HG03520 (cell line): ENCODE data around the gene GDF10.

Experiments
- ATAC-seq: cut with Tn5 transposase; IDR thresholded peaks from one replicate; pipeline ENCODE4 v1.9.1; 2021; ENCODE audit warnings: mild to moderate bottlenecking, moderate library complexity; ENCODE audit not compliant: unreplicated experiment

Gene GDF10

DNA sequence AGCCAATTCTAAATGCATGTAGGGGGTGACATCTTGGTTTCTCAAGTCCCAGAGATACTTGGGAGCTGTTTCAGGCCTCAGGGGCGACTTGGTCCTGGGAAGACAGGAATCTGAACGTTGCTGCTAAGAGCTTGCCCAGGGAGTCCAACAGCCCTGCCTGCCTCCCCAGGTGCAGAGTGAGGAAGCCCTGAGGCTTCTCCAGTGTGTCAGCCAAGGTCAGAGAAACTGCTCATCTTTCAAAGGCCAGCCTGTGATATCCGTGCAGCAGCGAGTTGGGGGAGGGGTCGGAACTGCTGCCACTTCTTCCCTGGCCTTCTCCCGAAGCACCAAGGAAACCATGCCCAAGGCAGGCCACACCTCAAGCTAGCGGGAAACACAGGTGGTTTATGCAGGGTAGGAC lies 32.0 kb downstream of the GDF10 start:
- ATAC-seq, result no peak

DNA sequence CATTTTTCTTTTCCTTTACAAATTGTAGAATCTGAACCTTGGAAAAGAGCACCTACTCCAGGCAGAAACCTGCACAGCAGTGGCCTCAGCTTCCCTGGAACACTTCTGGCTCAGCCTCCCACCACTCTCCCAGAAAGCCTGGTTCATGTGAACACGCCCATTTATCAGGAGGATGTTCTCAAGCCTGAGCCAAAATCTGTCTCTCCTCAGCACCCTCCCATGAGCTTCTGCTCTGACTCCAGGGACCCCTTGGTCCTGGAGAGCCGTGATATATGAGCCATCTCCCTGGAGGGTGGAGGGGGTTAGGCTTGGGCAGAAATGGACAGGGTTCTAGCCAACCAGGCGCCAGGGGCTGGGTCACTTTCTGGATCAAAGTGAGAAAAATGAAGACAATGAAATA lies 32.4 kb downstream of the GDF10 start:
- ATAC-seq, result no peak

DNA sequence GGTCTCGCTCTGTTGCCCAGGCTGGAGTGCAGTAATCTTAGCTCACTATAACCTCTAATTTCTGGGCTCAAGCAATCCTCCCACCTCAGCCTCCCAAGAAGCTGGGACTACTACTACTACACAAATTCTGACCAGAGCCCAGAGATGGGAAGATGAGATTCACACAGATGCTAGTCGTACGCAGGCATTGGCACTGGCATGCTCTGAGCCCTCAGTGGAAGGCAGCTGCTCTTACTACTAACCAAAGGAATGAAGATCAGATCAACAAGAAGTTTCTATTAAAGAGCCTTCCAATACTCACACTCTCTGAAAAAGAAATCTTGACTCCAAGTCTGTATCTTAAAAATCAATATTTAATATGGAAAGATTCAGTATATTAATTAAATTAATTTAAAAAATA lies 32.9 kb downstream of the GDF10 start:
- ATAC-seq, result no peak

DNA sequence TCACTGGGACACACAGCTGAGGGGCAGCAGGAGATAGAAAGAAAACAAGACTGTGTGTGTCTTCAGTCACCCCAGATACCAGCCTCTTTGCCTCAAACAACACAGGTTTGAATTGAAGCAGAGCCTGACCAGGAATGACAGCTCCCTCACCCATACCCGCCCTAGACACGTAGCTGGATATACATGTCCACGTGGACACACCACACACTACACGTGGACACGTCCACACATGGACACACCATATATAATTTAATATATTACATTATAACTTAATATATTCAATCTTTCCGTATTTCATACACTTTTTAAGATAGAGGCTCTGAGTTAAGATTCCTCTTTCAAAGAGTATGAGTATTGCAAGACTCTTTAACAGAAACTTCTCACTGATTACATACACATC lies 33.5 kb downstream of the GDF10 start:
- ATAC-seq, result no peak

DNA sequence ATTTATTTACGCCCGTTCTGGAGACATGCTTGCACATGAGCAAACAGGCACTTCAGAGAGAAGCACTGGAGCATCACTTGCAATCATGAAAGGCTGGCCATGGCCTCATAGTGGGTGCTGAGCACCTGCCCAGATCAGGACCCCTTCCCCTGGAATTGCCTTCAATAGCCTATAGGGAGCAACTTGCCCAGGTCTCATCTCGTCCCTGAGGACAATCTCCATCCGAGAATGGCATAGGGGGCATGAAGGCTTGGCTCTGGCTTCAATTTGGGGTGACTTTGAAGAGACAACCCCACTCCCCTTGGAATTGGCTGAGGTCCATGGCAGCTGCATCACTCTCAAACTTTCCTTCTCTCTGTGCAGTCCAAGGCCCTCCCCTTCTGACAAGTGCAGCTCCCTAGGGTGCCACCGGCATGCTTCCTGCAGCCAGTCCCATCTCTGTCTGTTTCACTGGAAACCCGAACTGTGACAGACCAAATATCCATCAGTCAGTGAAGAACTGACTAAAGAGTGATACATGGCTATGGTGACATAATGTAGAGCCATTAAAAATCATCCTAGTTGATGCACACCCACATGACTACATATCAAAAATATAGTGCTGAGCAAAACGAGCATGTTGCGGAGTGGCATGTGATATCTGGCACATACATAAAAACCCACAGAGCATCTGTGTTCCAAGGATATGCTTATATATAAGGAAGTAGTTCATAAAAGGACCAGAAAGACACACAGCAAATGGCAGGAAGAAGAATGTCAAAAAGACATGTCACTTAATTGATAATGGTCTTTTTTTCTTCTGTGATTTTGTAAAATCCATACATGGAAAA lies 34.7 kb downstream of the GDF10 start:
- no peak for ATAC-seq

DNA sequence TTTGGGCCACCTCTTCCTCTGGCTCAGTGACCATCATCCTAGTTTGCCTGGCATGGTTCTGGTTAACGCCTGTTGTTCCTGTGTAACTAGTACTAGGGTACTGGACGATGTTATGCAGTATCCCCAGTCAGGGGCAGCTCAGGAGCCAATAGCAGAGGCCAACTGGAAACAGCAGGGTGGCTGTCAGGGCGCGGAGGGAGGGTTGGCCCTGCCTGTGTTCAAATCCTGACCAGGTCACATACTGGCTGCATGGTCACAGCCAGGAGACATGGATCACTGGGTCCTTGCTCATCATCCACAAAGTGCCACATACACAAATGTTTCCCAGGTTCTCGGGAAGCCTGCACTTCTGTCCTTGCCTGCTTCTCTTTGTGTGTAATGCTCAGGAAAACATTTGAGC lies 35.9 kb downstream of the GDF10 start:
- ATAC-seq, result no peak

DNA sequence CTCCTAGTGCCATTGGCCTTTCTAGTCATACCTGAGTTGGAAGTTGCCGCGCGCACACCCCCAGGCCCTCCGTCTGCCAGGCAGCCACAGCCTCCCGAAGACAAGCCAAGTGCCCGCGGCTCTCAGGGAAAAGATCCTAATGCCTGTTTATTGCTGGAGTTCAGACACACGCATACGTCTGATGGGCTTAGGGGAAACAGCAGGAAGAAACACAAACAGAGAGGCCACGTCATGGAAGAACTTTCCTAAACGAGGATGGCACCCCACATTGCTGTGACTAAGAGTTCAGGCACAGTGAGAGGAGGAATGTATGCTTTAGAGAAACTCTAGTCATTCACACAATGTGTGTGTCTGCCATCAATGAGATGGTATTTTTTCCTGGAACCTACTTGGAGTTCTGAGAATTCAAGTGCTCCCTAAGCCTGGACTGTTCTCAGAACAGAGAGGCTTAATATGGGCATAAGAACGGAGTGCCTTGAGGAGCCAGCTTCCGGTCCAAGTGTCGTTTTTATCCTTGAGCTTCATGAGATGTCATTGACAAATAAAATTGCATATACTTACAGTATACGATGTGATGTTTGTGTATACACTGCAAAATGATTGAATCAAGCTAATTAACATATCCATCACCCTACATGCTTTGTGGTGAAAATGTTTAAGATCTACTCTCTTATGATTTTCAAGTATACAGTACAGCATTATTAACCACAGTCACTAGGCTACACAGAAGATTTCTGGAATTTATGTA lies 36.6 kb downstream of the GDF10 start:
- no peak for ATAC-seq

DNA sequence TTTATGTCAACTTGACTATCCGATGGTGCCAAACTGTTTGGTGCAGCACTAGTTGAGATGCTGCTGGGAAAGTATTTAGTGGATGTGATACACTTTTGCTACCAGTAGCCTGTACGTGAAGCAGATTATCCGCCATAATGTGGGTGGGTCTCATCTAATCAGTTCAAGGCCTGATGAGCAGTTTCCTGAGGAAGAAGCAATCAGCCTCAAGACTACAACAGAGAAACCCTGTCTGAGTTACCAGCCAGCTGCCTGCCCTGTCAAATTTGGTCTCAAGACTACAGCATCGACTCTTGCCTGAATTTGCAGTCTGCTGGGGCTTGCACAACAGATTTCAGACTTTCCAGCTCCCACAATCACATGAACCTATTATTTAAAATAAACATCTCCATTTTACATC lies 37.3 kb downstream of the GDF10 start:
- ATAC-seq, result no peak

DNA sequence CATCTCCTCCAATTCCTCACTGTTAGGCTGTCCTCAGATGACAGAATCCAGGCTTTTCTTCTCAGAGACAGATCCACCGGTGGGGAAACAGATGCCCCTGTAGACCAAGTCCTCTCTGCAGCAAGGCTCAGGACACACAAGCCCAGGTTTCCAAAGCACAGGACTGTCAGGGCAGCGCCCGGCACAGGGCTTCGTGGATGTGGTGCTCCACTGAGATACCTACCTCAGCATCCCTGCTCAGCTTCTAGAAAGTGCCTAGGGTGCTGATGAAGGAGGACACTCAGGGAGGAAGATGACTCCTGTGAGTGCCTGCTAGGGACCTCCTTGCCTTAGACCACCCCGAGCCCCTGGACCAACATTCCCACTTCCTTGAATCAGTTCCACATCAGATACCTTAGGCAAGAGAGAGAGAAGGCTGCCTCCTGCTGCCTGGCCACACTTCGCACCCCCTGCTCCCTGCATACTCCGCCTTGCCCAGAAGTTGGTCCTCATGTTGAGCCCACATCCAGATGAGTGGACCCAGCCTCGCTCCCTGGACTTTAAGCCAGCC lies 39.3 kb downstream of the GDF10 start:
- ATAC-seq, result no peak

DNA sequence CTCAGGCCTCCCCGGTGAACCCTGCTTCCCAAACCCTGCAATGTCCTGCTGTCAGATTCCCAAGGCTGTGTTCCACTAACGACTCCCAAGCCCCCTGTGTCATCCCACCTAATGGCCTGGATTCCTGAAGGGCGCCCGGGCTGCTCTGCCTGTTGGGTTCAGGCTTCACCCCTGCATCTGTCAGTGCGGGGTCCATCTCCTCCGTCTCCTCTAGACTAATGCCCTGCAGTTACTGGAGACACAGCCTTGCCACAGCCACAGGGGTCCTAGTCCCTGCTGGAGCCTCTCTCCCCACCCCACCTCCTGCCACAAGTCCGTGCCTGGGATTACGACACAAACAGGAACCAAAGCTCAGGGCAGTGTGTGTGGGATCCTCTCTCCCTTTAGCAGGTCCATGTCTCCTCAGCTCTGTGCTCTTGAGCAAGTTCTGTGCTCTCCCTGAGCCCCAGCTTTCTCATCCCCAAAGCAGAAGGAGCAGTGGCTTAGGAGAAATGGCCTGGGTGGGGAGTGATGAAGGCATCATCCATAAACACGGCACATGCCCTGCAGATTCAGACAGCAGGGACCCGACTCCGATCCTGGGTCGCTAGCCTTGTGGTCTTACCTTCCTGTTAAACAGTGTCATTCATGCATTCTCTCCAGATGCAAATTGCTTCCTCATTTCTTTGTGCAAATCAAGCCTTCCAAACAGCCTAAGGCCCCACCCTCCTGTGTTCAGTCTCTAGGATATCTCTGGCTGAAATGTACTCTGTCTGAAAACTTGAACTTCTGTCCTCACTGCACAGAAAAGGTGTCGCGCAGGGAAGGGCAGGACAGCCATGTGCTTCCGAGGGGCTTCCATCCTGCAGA lies 40.0 kb downstream of the GDF10 start:
- no peak for ATAC-seq

DNA sequence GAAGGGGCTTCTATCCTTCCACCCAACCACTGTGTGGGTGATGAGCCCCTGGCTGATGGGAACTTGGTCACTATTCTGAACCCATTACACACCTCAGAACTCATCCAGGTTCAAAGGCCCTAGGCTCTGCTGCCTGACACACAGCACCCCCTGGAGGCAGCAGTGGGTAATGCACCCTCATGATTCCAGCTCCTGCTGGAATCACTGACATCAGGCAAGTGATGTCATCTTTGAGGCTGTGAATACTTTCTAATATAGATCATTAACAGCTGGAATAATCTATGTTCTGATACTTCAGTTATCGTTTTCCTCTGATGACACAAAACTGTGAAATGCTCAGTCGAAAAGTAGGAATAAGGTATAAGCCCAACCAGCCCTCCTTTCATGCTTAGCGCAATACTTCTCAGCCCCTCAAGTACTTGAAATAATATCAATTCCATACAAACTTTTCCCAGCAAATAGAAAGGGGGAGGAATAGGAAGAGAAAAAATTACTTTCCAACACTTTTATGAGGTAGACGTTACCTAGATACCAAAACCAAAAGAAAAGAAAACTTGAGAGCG lies 40.7 kb downstream of the GDF10 start:
- ATAC-seq, result peak; percentile 50

DNA sequence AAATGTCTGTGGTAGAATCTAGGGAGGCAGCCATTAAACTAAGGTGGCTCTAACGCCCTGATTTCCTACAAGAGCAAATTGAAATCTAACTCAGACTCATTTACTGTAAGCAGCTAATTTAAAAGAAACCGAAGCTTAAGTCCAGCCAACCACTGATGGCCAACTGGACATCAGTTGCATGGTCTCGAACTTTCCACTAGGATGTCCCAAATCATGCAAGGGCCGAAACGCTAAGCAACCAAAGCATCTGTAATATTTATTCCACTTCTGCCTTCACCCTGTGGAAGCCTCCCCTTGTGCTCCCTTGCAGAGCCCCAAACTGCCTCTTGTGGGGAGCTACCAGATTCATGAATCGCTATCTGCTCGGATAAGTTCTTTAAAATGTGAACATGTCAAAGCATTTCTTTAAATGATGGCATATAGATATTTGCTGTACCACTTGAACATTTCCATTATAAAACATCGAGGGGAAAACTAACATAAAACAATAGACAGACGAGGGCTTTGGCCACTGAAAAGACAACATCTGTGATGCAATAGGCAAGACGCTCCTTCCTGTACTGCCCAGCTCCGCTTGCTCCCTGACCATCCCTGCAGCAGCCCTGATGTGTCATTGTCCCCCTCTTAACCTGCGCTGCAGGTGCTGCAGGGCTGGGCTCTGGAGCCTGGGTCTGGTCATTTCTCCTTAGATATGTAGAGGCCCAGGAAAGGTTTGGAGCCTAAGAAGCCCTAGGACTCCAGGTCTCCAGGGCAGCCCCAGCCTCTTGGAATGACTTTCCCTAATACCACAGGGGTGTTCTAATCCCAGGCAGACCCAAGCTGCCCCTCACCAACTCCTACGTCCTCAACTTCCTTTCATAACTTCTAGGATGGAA lies 45.2 kb downstream of the GDF10 start:
- ATAC-seq, result no peak

DNA sequence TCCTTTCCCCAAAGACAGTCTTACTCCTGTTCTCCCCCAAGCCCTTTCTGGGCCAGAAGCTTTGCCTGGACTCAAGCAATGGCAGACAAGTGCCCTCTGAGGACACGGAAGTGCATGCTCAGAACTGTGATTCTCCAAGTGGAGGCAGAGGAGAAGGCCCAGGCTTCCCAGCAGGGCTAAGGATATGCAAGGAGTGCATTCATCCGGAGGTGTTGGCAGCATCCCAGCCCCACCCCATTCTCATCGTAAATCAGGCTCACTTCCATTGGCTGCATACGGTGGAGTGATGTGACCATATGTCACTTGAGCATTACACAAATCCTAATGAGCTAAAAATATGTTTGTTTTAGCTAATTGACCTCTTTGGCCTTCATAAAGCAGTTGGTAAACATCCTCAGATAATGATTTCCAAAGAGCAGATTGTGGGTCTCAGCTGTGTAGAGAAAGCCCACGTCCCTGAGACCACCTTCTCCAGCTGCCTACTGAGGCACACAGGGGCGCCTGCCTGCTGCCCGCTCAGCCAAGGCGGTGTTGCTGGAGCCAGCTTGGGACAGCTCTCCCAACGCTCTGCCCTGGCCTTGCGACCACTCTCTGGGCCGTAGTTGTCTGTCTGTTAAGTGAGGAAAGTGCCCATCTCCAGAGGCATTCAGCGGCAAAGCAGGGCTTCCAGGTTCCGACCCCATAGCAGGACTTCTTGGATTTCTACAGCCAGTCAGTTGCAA lies 46.7 kb downstream of the GDF10 start:
- ATAC-seq, result no peak

DNA sequence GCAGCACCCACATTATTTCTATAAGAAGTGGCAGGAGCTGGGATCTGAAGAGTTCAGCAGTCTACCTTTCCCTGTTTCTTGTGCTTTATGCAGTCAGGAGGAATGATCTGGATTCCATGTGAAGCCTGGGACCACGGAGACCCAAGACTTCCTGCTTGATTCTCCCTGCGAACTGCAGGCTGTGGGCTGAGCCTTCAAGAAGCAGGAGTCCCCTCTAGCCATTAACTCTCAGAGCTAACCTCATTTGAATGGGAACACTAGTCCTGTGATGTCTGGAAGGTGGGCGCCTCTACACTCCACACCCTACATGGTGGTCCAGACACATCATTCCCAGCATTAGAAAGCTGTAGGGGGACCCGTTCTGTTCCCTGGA lies 47.3 kb downstream of the GDF10 start:
- ATAC-seq, result no peak

DNA sequence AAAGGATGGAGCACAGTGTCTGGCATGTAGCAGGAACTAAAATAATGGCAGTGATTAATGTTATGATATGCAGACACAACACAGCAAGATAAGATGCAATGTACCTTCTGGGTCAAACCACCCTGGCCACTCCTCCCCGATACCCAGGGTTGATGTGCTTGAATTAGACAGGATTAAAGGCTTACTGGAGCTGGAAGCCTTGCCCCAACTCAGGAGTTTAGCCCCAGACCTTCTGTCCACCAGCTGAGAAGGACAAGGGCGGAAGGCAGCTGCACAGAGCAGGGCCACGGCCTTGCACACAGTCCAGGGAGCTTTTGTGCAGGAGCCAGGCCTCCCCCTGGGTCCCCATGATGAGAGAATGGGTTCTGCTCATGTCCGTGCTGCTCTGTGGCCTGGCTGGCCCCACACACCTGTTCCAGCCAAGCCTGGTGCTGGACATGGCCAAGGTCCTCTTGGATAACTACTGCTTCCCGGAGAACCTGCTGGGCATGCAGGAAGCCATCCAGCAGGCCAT lies 48.2 kb downstream of the GDF10 start, which contains the start of gene RBP3:
Gene RBP3, plus strand, starts transcription at position 226 of the 514 bp plus-strand sequence. Its CDS starts 122 bp downstream, at position 348.
- no peak for ATAC-seq

DNA sequence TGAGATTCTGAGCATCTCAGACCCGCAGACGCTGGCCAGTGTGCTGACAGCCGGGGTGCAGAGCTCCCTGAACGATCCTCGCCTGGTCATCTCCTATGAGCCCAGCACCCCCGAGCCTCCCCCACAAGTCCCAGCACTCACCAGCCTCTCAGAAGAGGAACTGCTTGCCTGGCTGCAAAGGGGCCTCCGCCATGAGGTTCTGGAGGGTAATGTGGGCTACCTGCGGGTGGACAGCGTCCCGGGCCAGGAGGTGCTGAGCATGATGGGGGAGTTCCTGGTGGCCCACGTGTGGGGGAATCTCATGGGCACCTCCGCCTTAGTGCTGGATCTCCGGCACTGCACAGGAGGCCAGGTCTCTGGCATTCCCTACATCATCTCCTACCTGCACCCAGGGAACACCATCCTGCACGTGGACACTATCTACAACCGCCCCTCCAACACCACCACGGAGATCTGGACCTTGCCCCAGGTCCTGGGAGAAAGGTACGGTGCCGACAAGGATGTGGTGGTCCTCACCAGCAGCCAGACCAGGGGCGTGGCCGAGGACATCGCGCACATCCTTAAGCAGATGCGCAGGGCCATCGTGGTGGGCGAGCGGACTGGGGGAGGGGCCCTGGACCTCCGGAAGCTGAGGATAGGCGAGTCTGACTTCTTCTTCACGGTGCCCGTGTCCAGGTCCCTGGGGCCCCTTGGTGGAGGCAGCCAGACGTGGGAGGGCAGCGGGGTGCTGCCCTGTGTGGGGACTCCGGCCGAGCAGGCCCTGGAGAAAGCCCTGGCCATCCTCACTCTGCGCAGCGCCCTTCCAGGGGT lies 48.9 kb downstream of the GDF10 start:
- no peak for ATAC-seq

DNA sequence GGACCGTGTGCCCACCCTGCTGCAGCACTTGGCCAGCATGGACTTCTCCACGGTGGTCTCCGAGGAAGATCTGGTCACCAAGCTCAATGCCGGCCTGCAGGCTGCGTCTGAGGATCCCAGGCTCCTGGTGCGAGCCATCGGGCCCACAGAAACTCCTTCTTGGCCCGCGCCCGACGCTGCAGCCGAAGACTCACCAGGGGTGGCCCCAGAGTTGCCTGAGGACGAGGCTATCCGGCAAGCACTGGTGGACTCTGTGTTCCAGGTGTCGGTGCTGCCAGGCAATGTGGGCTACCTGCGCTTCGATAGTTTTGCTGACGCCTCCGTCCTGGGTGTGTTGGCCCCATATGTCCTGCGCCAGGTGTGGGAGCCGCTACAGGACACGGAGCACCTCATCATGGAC lies 49.5 kb downstream of the GDF10 start:
- no peak for ATAC-seq

DNA sequence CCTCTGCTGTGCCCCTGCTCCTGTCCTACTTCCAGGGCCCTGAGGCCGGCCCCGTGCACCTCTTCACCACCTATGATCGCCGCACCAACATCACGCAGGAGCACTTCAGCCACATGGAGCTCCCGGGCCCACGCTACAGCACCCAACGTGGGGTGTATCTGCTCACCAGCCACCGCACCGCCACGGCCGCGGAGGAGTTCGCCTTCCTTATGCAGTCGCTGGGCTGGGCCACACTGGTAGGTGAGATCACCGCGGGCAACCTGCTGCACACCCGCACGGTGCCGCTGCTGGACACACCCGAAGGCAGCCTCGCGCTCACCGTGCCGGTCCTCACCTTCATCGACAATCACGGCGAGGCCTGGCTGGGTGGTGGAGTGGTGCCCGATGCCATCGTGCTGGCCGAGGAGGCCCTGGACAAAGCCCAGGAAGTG lies 50.0 kb downstream of the GDF10 start:
- no peak for ATAC-seq
